ENCODE results near the gene SESN1. TPM values are rescaled to one million over a fixed set of nuclear protein-coding genes. Genes with fewer than 3 reads are reported as not detected.

SESN1 gene
- total and polyA plus RNA-seq, 9 of the 15 experiments (the other 6 are each of a cell fraction or from before 2014, with no cell fraction given): 3.1 to 13.0 (median 7.4) TPM

DNA sequence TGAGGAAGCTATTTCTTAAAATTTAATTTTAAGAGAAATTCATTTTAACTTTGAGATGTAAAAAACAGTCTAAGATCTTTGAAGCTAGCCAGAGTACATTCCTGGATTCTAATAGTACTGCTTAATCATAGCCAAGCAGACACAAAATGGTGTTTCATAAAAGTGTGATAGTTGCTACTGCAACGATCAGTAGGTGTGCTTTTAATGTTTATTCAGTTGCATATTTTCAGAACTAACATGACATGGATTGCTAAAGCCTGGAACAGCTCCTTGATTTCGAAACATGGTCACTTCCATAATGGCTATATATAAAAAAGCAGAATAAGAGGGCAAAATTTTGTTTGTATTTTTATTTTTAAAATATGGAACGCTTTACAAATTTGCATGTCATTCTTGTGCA, 35.5 kb downstream of the SESN1 start:
- TF ChIP-seq CEBPB (tag; IDR thresholded peaks at IDR 0.05) (0 out of 2 replicates have a peak, but pooled peaks have one; percentile 34), GABPB2 (CRISPR knock-in tag; conservative IDR thresholded peaks at IDR 0.05) (no peak)
- no peaks in the 10 kb centered on the region for H3K9me3 ChIP-seq (replicated peaks; ENCODE audit: control insufficient read depth, insufficient read depth, low read depth, low read length)
- no peak overlapping the region for H3K9ac ChIP-seq (ENCODE audit: insufficient read depth in 1 of 2, low read depth in 2 of 2, low read length in 2 of 2)
- H4K20me1 ChIP-seq (replicated peaks; ENCODE audit: control insufficient read depth, insufficient read depth, low read length): no peaks in the 10 kb centered on the region
- H3K4me1 ChIP-seq (replicated peaks in 1 of 2; ENCODE audit: control insufficient read depth in 2 of 2, insufficient read depth in 2 of 2, low read length in 2 of 2): peaks cover 0 to 11% of the 10 kb centered on the region in 2 experiments; a peak in 2 of 5 replicates
- no peak for FAIRE-seq
- no peaks in the 10 kb centered on the region for H3K27me3 ChIP-seq (ENCODE audit: control insufficient read depth in 2 of 2, insufficient read depth in 2 of 2, low read length in 2 of 2)
- intact Hi-C loops (cut with micrococcal nuclease): no loop called here
- H3K9me1 ChIP-seq (ENCODE audit: control insufficient read depth, insufficient read depth, low read length): no peaks in the 10 kb centered on the region
- H3K27ac ChIP-seq (ENCODE audit: extremely low read depth, low read depth, low read length): no peak overlapping the region
- in situ Hi-C loops (cut with MboI): loop anchor here (25.0 kb wide), 1 partner anchor 147 kb away; no protein-coding TSS in a partner anchor
- DNase-seq (ENCODE audit: extremely low read depth in 1 of 4, low spot score in 3 of 4): no peak
- H3K4me3 ChIP-seq: no peak overlapping the region
- ATAC-seq: no peak
- H2AFZ ChIP-seq (ENCODE audit: low read depth, low read length): no peak overlapping the region
- no TSS peak for BruUV-seq (replicated peaks)
- WGBS (ENCODE audit: insufficient coverage, low coverage, missing lambda C conversion rate): 55% methylated on average over 3 of the region's 3 CpGs
- no peaks in the 10 kb centered on the region for H3K79me2 ChIP-seq (ENCODE audit: control insufficient read depth, insufficient read depth, low read length)
- H3K36me3 ChIP-seq (ENCODE audit: control insufficient read depth, insufficient read depth, low read length): no peaks in the 10 kb centered on the region
- POLR2A ChIA-PET: no interaction called here
- H3K4me2 ChIP-seq (ENCODE audit: insufficient read depth, low read length): no peak overlapping the region
- CTCF ChIA-PET (ENCODE audit: low intra/inter-chr PET ratio): no interaction called here

DNA sequence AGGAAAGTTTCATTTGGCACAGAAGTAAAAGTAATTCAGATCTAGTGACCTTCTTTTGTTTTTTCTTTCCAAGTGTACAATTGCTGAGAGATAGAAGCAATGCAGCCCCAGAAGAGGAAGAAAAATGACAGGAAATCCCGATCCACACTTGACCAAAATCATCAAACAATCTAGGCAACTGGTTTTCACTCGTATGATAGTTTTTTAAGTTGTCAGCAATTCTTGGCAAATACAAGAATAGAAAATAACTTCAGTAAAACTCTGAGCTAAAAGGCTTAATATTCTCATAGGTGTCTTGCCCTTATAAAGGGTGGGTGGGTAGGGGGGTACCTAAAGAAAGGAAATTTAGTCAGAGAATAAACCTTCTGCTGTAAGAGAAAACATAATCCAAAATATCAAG, 36.0 kb downstream of the SESN1 start:
- ChIA-PET POLR2A (no interaction called here), CTCF (ENCODE audit: low intra/inter-chr PET ratio) (no interaction called here)
- intact Hi-C loops (cut with micrococcal nuclease): no loop called here
- no peak for TF ChIP-seq ZNF239 (CRISPR knock-in tag; IDR thresholded peaks at IDR 0.05)
- no peak for TF ChIP-seq KDM1A (IDR thresholded peaks at IDR 0.05)
- TF ChIP-seq, protein P1, sequence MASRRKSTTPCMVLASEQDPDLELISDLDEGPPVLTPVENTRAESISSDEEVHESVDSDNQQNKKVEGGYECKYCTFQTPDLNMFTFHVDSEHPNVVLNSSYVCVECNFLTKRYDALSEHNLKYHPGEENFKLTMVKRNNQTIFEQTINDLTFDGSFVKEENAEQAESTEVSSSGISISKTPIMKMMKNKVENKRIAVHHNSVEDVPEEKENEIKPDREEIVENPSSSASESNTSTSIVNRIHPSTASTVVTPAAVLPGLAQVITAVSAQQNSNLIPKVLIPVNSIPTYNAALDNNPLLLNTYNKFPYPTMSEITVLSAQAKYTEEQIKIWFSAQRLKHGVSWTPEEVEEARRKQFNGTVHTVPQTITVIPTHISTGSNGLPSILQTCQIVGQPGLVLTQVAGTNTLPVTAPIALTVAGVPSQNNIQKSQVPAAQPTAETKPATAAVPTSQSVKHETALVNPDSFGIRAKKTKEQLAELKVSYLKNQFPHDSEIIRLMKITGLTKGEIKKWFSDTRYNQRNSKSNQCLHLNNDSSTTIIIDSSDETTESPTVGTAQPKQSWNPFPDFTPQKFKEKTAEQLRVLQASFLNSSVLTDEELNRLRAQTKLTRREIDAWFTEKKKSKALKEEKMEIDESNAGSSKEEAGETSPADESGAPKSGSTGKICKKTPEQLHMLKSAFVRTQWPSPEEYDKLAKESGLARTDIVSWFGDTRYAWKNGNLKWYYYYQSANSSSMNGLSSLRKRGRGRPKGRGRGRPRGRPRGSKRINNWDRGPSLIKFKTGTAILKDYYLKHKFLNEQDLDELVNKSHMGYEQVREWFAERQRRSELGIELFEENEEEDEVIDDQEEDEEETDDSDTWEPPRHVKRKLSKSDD (conservative IDR thresholded peaks at IDR 0.05; ENCODE audit: low read length): no peak
- TF ChIP-seq HLTF (IDR thresholded peaks at IDR 0.05): no peak
- TF ChIP-seq POLR2AphosphoS2 (IDR thresholded peaks at IDR 0.05; ENCODE audit: low read length): no peak
- TF ChIP-seq MAFF (IDR thresholded peaks at IDR 0.05; ENCODE audit: low read length): peak; percentile 48; the same call in 1 of the 2 replicates
- peak; percentile 56; the same call in 1 of the 2 replicates for TF ChIP-seq ZNF316 (IDR thresholded peaks at IDR 0.05)
- TF ChIP-seq, protein P2, sequence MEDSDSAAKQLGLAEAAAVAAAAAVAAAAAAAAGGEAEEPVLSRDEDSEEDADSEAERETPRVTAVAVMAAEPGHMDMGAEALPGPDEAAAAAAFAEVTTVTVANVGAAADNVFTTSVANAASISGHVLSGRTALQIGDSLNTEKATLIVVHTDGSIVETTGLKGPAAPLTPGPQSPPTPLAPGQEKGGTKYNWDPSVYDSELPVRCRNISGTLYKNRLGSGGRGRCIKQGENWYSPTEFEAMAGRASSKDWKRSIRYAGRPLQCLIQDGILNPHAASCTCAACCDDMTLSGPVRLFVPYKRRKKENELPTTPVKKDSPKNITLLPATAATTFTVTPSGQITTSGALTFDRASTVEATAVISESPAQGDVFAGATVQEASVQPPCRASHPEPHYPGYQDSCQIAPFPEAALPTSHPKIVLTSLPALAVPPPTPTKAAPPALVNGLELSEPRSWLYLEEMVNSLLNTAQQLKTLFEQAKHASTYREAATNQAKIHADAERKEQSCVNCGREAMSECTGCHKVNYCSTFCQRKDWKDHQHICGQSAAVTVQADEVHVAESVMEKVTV (CRISPR knock-in tag; IDR thresholded peaks at IDR 0.05): no peak
- peak; percentile 41; the same call in 1 of the 2 replicates for TF ChIP-seq C11orf30 (IDR thresholded peaks at IDR 0.05; ENCODE audit: low read depth)
- TF ChIP-seq, protein P3, sequence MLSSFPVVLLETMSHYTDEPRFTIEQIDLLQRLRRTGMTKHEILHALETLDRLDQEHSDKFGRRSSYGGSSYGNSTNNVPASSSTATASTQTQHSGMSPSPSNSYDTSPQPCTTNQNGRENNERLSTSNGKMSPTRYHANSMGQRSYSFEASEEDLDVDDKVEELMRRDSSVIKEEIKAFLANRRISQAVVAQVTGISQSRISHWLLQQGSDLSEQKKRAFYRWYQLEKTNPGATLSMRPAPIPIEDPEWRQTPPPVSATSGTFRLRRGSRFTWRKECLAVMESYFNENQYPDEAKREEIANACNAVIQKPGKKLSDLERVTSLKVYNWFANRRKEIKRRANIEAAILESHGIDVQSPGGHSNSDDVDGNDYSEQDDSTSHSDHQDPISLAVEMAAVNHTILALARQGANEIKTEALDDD (IDR thresholded peaks at IDR 0.05): no peak

More for the DNA sequence above, 36.0 kb downstream of the SESN1 start:
- ATAC-seq: no peak
- no peak overlapping the region for H3K4me3 ChIP-seq
- 62% methylated on average over 2 of the region's 2 CpGs for WGBS (ENCODE audit: insufficient coverage, low coverage, missing lambda C conversion rate)
- in situ Hi-C loops (cut with MboI): loop anchor here (25.0 kb wide), 1 partner anchor 146 kb away; no protein-coding TSS in a partner anchor
- no TSS peak for BruUV-seq (replicated peaks)
- no peak overlapping the region for H3K27ac ChIP-seq (ENCODE audit: extremely low read depth, low read depth, low read length)
- H3K4me1 ChIP-seq (replicated peaks in 1 of 2; ENCODE audit: control insufficient read depth in 2 of 2, insufficient read depth in 2 of 2, low read length in 2 of 2): peaks cover 0 to 11% of the 10 kb centered on the region in 2 experiments; a peak in 2 of 5 replicates
- no peaks in the 10 kb centered on the region for H3K36me3 ChIP-seq (ENCODE audit: control insufficient read depth, insufficient read depth, low read length)
- FAIRE-seq: no peak
- H3K79me2 ChIP-seq (ENCODE audit: control insufficient read depth, insufficient read depth, low read length): no peaks in the 10 kb centered on the region
- H3K27me3 ChIP-seq (ENCODE audit: control insufficient read depth in 2 of 2, insufficient read depth in 2 of 2, low read length in 2 of 2): no peaks in the 10 kb centered on the region
- no peaks in the 10 kb centered on the region for H3K9me3 ChIP-seq (replicated peaks; ENCODE audit: control insufficient read depth, insufficient read depth, low read depth, low read length)
- no peak for DNase-seq (ENCODE audit: extremely low read depth in 1 of 4, low spot score in 3 of 4)
- no peak overlapping the region for H3K4me2 ChIP-seq (ENCODE audit: insufficient read depth, low read length)
- no peak overlapping the region for H3K9ac ChIP-seq (ENCODE audit: insufficient read depth in 1 of 2, low read depth in 2 of 2, low read length in 2 of 2)
- no peaks in the 10 kb centered on the region for H3K9me1 ChIP-seq (ENCODE audit: control insufficient read depth, insufficient read depth, low read length)
- H2AFZ ChIP-seq (ENCODE audit: low read depth, low read length): no peak overlapping the region
- no peaks in the 10 kb centered on the region for H4K20me1 ChIP-seq (replicated peaks; ENCODE audit: control insufficient read depth, insufficient read depth, low read length)
